ENCODE measurements around the gene MRPL36.

DNA sequence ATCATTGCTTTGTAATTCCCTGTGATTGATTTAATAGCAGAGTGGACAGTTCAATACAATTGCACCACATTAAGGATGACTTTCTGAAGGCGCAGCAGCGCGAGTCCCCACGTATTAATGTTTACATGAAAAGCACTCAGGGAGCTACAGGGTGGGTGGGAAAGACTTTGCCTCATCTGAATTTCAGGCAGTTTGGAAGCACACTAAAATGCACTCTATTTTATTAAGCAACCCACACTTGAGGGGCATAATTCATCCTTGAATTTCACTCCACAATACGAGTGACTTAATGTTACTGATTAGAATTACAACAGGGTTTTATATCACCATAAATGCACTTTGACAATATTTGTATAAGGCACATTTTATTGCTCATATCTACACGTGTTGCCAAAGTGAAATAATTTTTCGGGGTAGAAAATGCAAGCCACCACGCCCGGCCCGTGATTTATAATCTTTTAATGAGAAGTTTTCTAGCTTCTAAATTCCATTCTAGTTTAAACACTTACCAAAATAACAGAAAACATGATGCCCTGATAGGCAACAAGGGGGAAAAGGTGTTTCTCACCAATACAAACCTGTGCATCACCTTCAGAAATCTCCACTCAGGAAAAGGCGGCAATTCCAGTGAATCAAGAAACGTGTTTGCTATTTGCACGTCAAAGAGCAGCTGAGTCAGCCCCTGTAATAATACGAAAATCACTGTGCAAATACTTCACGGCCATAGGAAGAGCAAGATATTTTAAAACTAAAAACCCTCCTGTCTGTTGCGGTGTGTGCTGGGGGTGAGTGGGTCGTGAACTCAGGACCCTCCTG, 42.6 kb upstream of the MRPL36 start:
- TF ChIP-seq, protein P1, sequence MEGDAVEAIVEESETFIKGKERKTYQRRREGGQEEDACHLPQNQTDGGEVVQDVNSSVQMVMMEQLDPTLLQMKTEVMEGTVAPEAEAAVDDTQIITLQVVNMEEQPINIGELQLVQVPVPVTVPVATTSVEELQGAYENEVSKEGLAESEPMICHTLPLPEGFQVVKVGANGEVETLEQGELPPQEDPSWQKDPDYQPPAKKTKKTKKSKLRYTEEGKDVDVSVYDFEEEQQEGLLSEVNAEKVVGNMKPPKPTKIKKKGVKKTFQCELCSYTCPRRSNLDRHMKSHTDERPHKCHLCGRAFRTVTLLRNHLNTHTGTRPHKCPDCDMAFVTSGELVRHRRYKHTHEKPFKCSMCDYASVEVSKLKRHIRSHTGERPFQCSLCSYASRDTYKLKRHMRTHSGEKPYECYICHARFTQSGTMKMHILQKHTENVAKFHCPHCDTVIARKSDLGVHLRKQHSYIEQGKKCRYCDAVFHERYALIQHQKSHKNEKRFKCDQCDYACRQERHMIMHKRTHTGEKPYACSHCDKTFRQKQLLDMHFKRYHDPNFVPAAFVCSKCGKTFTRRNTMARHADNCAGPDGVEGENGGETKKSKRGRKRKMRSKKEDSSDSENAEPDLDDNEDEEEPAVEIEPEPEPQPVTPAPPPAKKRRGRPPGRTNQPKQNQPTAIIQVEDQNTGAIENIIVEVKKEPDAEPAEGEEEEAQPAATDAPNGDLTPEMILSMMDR (IDR thresholded peaks at IDR 0.05): no peak
- TF ChIP-seq NR1H2 (CRISPR knock-in tag; IDR thresholded peaks at IDR 0.05) (no peak), NR2C2 (CRISPR knock-in tag; IDR thresholded peaks at IDR 0.05) (no peak), FOXK1 (CRISPR knock-in tag; IDR thresholded peaks at IDR 0.05) (no peak), CREM (CRISPR knock-in tag; IDR thresholded peaks at IDR 0.05) (no peak)
- TF ChIP-seq, protein P2, sequence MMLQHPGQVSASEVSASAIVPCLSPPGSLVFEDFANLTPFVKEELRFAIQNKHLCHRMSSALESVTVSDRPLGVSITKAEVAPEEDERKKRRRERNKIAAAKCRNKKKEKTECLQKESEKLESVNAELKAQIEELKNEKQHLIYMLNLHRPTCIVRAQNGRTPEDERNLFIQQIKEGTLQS (CRISPR knock-in tag; conservative IDR thresholded peaks at IDR 0.05): no peak
- TF ChIP-seq, protein P3, sequence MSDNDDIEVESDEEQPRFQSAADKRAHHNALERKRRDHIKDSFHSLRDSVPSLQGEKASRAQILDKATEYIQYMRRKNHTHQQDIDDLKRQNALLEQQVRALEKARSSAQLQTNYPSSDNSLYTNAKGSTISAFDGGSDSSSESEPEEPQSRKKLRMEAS (CRISPR knock-in tag; IDR thresholded peaks at IDR 0.05): no peak
